A673 (cell line): ENCODE data around the gene COIL. TPM values are rescaled to one million over a fixed set of nuclear protein-coding genes. Genes with fewer than 3 reads are reported as not detected.

ENCODE experiments used
- BruUV-seq: library from RNA; stranded (reverse); fragments of 400-500 nt; replicated peaks from 2 replicates; lab custom pipeline; 2021; lab: Mats Ljungman, UMichigan
- CTCF ChIA-PET: fragments of 300-600 bp; sonication (Branson Sonifier 250); formaldehyde crosslinking; loops from one replicate; lab custom pipeline; 2022; ENCODE audit warnings: antibody characterized with exemption; lab: Charles Lee
- POLR2A ChIA-PET: fragments of 300-600 bp; sonication (Branson Sonifier 250); formaldehyde crosslinking; loops from one replicate; lab custom pipeline; 2022; ENCODE audit warnings: antibody characterized with exemption; ENCODE audit not compliant: low non-redundant PET; lab: Charles Lee
- DNase-seq: peaks from one replicate; pipeline ENCODE4 v3.0.0-alpha.2; 2015; ENCODE audit warnings: low spot score
- H3K27ac ChIP-seq: fragments of 200-600 bp; sonication (generic); 2 replicates; pipeline ENCODE4 v1.5.1; 2016; ENCODE audit warnings: mixed run types, low read depth, mild to moderate bottlenecking, mixed read lengths, antibody characterized with exemption, low read length; ENCODE audit not compliant: poor library complexity, severe bottlenecking
- H3K27me3 ChIP-seq: fragments of 200-600 bp; sonication (generic); replicated peaks from 2 replicates; pipeline ENCODE4 v1.6.1; 2017; ENCODE audit warnings: mixed run types, low read depth, mild to moderate bottlenecking, mixed read lengths, antibody characterized with exemption, low read length; ENCODE audit not compliant: insufficient read depth, poor library complexity
- H3K36me3 ChIP-seq: fragments of 200-600 bp; sonication (generic); 2 replicates; pipeline ENCODE4 v1.6.1; 2016; ENCODE audit warnings: mixed run types, mild to moderate bottlenecking, mixed read lengths, antibody characterized with exemption, low read length; ENCODE audit not compliant: insufficient read depth, poor library complexity, severe bottlenecking
- H3K4me1 ChIP-seq: fragments of 200-600 bp; sonication (generic); 2 replicates; pipeline ENCODE4 v1.6.1; 2017; ENCODE audit warnings: mixed run types, mild to moderate bottlenecking, mixed read lengths, antibody characterized with exemption, low read length; ENCODE audit not compliant: insufficient read depth, poor library complexity, severe bottlenecking
- H3K4me3 ChIP-seq: fragments of 200-600 bp; sonication (generic); 2 replicates; pipeline ENCODE4 v1.5.1; 2016; ENCODE audit warnings: low read depth, mixed run types, mild to moderate bottlenecking, mixed read lengths, low read length; ENCODE audit not compliant: poor library complexity, severe bottlenecking
- H3K9me3 ChIP-seq: fragments of 200-600 bp; sonication (generic); 2 replicates; pipeline ENCODE4 v1.6.1; 2016; ENCODE audit warnings: mixed run types, low read depth, mild to moderate bottlenecking, mixed read lengths, antibody characterized with exemption, low read length; ENCODE audit not compliant: poor library complexity, severe bottlenecking
- EZH2 ChIP-seq: fragments of 200-600 bp; sonication (generic); IDR thresholded peaks from 2 replicates; pipeline ENCODE4 v1.6.1; 2017; ENCODE audit warnings: borderline replicate concordance, low read depth, mild to moderate bottlenecking, mixed read lengths, antibody characterized with exemption, low read length; ENCODE audit not compliant: poor library complexity, severe bottlenecking
- intact Hi-C: fragments of 100-400 bp; cut with micrococcal nuclease; formaldehyde crosslinking; loops from one replicate; pipeline ENCODE4 v1.10.0; 2022; ENCODE audit not compliant: unreplicated experiment
- total RNA-seq: library from RNA; stranded (reverse); gene quantifications from 2 replicates; pipeline ENCODE4 v1.2.3, GENCODE V29; 2021
- TF ChIP-seq, protein P1 (sequence below): fragments of 300-800, 200-600 bp; sonication (generic); conservative IDR thresholded peaks from 2 replicates; pipeline ENCODE4 v1.5.1; 2017; ENCODE audit warnings: low read depth, mild to moderate bottlenecking, antibody characterized with exemption, low read length, moderate library complexity, mixed read lengths

Gene COIL
- total RNA-seq, 1 experiment from 2014 or later: 23.2 TPM

DNA sequence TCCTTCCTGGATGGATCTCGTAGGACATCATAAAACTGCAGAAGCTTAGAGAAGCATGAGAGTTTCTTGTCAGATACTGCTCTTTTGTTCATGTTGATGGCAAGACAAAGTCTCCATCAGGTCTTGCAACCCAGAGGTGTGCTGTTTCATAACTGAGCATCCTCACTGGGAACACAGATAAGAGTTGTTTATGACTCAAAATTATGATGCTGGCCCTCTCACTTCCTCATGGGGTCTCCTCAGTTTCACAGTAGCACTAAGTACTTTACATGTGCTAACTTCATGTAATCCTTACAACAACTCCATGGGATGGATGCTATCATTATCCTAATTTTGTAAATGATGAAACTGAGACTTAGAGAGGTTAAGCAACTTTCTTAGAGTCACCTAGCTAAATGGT is 31.5 kb upstream of the COIL start:
- CTCF ChIA-PET: no interaction called here
- TF ChIP-seq EZH2: no peak
- intact Hi-C loops: no loop called here
- no TSS peak for BruUV-seq
- H3K4me3 ChIP-seq: no peak overlapping the region
- H3K9me3 ChIP-seq: no peaks in the 10 kb centered on the region
- H3K36me3 ChIP-seq: no peaks in the 10 kb centered on the region
- no peak for DNase-seq
- H3K27ac ChIP-seq: no peak overlapping the region
- no peaks in the 10 kb centered on the region for H3K4me1 ChIP-seq
- no peaks in the 10 kb centered on the region for H3K27me3 ChIP-seq
- POLR2A ChIA-PET: no interaction called here

DNA sequence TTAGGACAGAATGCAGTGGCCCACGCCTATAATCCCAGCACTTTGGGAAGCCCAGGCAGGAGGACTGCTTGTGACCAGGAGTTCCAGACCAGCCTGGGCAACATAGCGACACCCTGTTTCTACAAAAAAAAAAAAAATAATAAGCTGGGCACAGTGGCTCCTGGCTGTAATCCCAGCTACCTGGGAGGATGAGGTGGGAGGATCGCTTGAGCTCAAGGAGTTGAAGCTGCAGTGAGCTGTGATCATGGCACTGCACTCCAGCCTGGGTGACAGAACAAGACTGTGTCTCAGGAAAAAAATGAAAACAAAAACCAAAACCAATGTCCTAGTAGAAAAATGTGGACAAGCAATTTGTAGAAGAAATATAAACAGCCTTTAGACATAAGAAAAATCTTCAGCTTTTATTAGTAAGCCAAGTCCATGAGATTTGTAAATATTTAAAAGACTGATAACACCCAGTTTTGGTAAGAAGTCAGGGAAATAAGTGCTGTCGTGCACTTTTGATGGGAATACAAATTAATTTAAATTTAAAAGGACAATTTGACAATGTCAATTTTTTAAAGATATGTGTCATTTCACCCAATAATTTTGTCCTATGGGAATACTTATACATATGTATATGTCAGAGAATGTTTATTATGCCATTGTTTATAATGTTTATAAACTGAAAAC is 28.2 kb upstream of the COIL start:
- no peak overlapping the region for H3K27ac ChIP-seq
- no peaks in the 10 kb centered on the region for H3K36me3 ChIP-seq
- ChIA-PET POLR2A (no interaction called here), CTCF (no interaction called here)
- TF ChIP-seq EZH2: no peak
- TF ChIP-seq, protein P1, sequence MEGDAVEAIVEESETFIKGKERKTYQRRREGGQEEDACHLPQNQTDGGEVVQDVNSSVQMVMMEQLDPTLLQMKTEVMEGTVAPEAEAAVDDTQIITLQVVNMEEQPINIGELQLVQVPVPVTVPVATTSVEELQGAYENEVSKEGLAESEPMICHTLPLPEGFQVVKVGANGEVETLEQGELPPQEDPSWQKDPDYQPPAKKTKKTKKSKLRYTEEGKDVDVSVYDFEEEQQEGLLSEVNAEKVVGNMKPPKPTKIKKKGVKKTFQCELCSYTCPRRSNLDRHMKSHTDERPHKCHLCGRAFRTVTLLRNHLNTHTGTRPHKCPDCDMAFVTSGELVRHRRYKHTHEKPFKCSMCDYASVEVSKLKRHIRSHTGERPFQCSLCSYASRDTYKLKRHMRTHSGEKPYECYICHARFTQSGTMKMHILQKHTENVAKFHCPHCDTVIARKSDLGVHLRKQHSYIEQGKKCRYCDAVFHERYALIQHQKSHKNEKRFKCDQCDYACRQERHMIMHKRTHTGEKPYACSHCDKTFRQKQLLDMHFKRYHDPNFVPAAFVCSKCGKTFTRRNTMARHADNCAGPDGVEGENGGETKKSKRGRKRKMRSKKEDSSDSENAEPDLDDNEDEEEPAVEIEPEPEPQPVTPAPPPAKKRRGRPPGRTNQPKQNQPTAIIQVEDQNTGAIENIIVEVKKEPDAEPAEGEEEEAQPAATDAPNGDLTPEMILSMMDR: no peak
- H3K4me3 ChIP-seq: no peak overlapping the region
- H3K9me3 ChIP-seq: no peaks in the 10 kb centered on the region
- DNase-seq: no peak
- BruUV-seq: no TSS peak
- no peaks in the 10 kb centered on the region for H3K27me3 ChIP-seq
- intact Hi-C loops: no loop called here
- no peaks in the 10 kb centered on the region for H3K4me1 ChIP-seq

DNA sequence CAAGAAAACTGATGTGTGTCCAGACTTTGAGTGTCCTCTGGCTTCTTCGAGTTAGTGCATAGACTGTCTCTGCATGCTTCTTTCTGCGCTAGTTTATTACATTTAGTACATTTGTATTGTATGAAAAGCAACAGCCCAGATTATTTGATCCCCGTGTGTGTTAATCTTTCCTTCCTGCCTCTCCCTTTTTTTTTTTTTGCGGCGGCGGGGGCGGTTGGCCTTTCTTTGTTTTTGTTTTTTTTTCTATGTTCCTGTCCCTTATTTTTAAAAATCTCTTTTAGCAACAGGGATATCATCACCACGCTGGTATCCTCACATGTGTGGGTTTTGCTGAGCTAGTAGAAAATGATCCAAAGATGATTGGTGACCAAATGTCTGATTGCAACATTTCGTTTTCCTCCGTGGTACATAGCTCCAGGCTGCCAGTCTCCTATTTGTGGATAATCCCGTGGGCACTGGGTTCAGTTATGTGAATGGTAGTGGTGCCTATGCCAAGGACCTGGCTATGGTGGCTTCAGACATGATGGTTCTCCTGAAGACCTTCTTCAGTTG is 26.5 kb upstream of the COIL start:
- ChIA-PET CTCF (no interaction called here), POLR2A (interaction anchor here (0.6 kb wide), 2 partner anchors 9 to 29 kb away, joined by 4 to 7 read pairs; no protein-coding TSS in a partner anchor)
- intact Hi-C loops: no loop called here

More for the DNA sequence above, 26.5 kb upstream of the COIL start:
- no peaks in the 10 kb centered on the region for H3K4me1 ChIP-seq
- H3K27ac ChIP-seq: no peak overlapping the region
- no peaks in the 10 kb centered on the region for H3K36me3 ChIP-seq
- no TSS peak for BruUV-seq
- TF ChIP-seq EZH2: no peak
- TF ChIP-seq, protein P1: no peak
- DNase-seq: no peak
- no peaks in the 10 kb centered on the region for H3K9me3 ChIP-seq
- H3K4me3 ChIP-seq: no peak overlapping the region
- H3K27me3 ChIP-seq: no peaks in the 10 kb centered on the region
